ENCODE results near the gene DPM2. TPM values are rescaled to one million over a fixed set of nuclear protein-coding genes. Genes with fewer than 3 reads are reported as not detected.

DPM2 gene
- total RNA-seq, 1 donor from 2014 or later = 26.3 TPM

- Mint-ChIP-seq H3K4me3 (ENCODE audit: unreplicated experiment) (no peak overlapping the region), H3K27ac (ENCODE audit: unreplicated experiment) (no peak overlapping the region), H3K27me3 (ENCODE audit: low read depth) (no peaks in the 10 kb centered on the region), H3K36me3 (ENCODE audit: low read depth) (peaks cover 11% of the 10 kb centered on the region), H3K9me3 (ENCODE audit: low read depth) (no peaks in the 10 kb centered on the region), H3K4me1 (ENCODE audit: low read depth) (peaks cover 28% of the 10 kb centered on the region)
- no peak for TF ChIP-seq CTCF (IDR thresholded peaks at IDR 0.05)
- DNase-seq (ENCODE audit: low spot score) = no peak
These were observed 10.4 kb upstream of the DPM2 start for GRCh38 chr9:127947841-127948710.

GRCh38 chr9:127946728-127947127 lies 9.1 kb upstream of the DPM2 start:
- peaks cover 25% of the 10 kb centered on the region for H3K4me1 Mint-ChIP-seq (ENCODE audit: low read depth)
- H3K27ac Mint-ChIP-seq (ENCODE audit: unreplicated experiment) = no peak overlapping the region
- DNase-seq (ENCODE audit: low spot score) = no peak
- no peaks in the 10 kb centered on the region for H3K9me3 Mint-ChIP-seq (ENCODE audit: low read depth)
- no peak overlapping the region for H3K4me3 Mint-ChIP-seq (ENCODE audit: unreplicated experiment)
- H3K27me3 Mint-ChIP-seq (ENCODE audit: low read depth) = no peaks in the 10 kb centered on the region
- no peak for TF ChIP-seq CTCF (IDR thresholded peaks at IDR 0.05)
- peaks cover 18% of the 10 kb centered on the region for H3K36me3 Mint-ChIP-seq (ENCODE audit: low read depth)

GRCh38 chr9:127945942-127946341 lies 8.3 kb upstream of the DPM2 start:
- Mint-ChIP-seq H3K9me3 (ENCODE audit: low read depth) (no peaks in the 10 kb centered on the region), H3K27me3 (ENCODE audit: low read depth) (no peaks in the 10 kb centered on the region), H3K4me3 (ENCODE audit: unreplicated experiment) (no peak overlapping the region), H3K27ac (ENCODE audit: unreplicated experiment) (no peak overlapping the region), H3K4me1 (ENCODE audit: low read depth) (peaks cover 21% of the 10 kb centered on the region), H3K36me3 (ENCODE audit: low read depth) (peaks cover 18% of the 10 kb centered on the region)
- no peak for TF ChIP-seq CTCF (IDR thresholded peaks at IDR 0.05)
- DNase-seq (ENCODE audit: low spot score) = no peak

- no peak overlapping the region for H3K27ac Mint-ChIP-seq (ENCODE audit: unreplicated experiment)
- H3K36me3 Mint-ChIP-seq (ENCODE audit: low read depth) = peaks cover 21% of the 10 kb centered on the region
- H3K4me1 Mint-ChIP-seq (ENCODE audit: low read depth) = peaks cover 17% of the 10 kb centered on the region
- no peaks in the 10 kb centered on the region for H3K27me3 Mint-ChIP-seq (ENCODE audit: low read depth)
- no peak for DNase-seq (ENCODE audit: low spot score)
- no peak overlapping the region for H3K4me3 Mint-ChIP-seq (ENCODE audit: unreplicated experiment)
- no peak for TF ChIP-seq CTCF (IDR thresholded peaks at IDR 0.05)
- no peaks in the 10 kb centered on the region for H3K9me3 Mint-ChIP-seq (ENCODE audit: low read depth)
These were observed 7.7 kb upstream of the DPM2 start for GRCh38 chr9:127945338-127945737.

- Mint-ChIP-seq H3K36me3 (ENCODE audit: low read depth) (peaks cover 24% of the 10 kb centered on the region), H3K27ac (ENCODE audit: unreplicated experiment) (no peak overlapping the region), H3K4me1 (ENCODE audit: low read depth) (peaks cover 17% of the 10 kb centered on the region), H3K27me3 (ENCODE audit: low read depth) (no peaks in the 10 kb centered on the region), H3K9me3 (ENCODE audit: low read depth) (no peaks in the 10 kb centered on the region), H3K4me3 (ENCODE audit: unreplicated experiment) (no peak overlapping the region)
- TF ChIP-seq CTCF (IDR thresholded peaks at IDR 0.05) = no peak
- DNase-seq (ENCODE audit: low spot score) = no peak
These were observed 7.0 kb upstream of the DPM2 start for GRCh38 chr9:127944586-127945218.

Measured in chondrocyte (in vitro differentiated cells).